CD4-positive, alpha-beta T cell treated with Interleukin-1 beta for 1 hour (primary cell): ENCODE measurements around the gene MFF.
"Not testable (repeated sequence)": the region's sequence is repeated elsewhere in the genome, so short reads cannot be mapped to it uniquely, and the experiment has no call there.

Source experiments
- DNase-seq, 2 donors: peaks; one replicate each; pipeline ENCODE4 v3.0.0-alpha.2; 2020 to 2022

The MFF gene

DNA sequence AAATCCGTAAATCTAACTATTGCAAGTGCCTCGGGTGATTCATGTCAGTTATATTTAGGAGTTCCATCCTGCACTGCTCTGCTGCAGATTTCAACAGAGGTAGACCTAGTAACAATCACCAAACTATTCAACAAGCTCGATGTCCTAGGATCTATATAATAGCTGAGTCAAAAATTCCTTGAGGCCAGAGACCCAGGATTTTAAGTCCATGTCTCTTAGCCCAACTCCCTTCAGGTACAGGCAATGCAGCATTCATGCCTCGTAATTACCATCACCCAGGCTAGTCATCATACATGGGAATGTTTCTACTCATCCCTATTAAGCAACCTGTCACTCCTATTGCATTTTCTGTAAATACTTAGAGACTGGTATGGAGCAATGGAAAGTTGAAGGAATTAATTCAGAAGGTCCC is 53.3 kb downstream of the MFF start:
- DNase-seq, result no peak

DNA sequence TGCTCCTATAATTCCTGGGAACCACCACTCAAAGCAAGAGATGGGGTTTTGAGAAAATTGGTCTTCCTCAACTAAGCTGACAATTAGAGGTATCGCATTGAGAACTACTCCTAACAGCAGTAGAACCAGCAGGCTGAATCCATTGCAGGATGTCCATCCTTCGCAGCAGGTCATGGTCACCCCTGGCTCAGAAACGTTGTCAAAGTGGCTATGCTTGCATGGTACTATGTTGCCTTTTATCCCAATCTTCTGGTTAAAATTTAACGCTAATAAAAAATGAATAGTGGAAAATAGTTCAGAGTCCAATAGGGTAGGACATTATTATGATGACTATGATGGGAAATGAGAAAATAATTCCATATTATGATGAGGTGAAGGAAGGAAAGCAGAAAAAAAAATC is 54.0 kb downstream of the MFF start, which contains the start of gene TM4SF20:
Gene TM4SF20, minus strand, starts transcription at position 212 of the 400 bp plus-strand sequence. Its CDS starts 38 bp downstream, at position 174.
- no peak for DNase-seq

DNA sequence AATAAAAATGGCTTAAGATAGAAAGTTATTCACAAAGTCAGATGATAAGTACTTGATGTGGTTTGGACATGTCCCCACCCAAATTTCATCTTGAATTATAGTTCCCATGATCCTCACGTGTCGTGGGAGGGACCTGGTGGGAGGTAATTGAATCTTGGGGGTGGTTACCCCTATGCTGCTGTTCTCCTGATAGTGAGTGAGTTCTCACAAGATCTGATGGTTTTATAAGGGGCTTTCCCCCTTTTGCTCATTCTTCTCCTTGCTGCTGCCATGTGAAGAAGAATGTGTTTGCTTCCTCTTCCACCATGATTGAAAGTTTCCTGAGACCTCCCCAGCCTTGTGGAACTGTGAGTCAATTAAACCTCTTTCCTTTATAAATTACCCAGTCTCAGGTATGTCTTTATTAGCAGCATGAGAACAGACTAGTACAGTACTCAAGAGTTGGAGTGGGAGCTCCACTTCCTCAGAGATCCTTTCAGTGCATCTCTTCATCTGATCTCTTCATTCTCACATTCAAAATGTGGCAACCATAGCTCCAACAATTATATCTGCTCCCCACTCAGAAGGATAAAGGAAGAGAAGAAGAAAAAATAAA is 57.3 kb downstream of the MFF start:
- DNase-seq, result not testable (repeated sequence)

DNA sequence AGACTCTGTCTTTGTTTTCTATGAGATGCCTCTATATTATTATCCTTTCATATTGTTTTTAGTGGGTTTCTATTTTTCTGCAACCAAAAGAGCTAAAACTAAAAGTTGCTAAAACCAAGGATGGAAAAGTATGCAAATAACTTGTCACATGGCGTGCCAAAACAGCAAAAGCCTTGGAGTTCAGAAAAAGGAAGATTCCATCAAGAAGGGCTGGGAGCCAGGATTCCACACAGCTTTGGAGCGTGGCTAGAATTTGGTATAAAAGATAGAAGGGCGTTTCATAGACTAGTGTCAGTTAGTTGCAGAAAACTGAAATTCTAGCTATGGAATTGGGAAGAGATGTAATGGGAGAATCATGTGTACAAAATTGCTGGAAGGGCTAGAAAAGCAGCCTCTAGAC is 58.6 kb downstream of the MFF start:
- DNase-seq, result no peak

DNA sequence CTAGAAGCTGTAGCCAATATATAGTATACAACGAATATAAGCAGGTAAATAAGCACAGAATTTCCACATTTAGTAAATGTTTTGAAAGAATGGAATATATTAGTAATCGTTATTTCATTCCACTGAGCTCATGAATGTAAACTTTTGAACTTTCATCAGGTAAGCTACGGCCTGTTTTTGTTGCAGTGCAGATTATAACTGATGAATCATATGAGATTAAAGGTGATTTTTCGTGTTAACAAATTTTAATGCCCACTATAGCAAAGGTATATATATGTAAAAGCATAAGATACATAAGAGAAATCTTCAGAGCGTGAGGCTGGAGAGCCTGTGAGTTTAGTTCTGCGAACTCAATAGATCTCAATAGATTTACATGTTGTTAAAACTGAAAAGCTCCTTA is 61.6 kb downstream of the MFF start:
- DNase-seq, result no peak

DNA sequence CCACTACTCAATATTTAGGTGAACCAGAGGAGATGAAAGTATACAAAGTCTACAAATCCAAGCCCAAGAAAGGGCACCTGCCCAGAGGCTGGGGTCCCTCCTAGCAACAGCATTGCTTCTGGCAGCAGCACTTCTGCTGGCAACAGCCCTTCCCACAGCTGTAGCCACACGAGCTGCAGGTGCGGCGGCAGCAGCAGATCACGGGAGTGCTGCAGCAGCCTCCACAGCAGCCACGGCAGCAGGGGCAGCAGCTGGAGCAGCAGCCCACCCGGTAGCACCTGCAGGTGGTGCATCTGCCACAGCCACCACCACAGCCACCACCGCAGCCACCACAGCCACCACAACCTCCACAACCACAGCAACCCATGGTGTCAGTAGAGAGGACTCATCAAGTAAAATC is 62.5 kb downstream of the MFF start, which contains the start of gene SCYGR1:
Gene SCYGR1, minus strand, starts transcription at position 367 of the 400 bp plus-strand sequence. Its CDS starts 0 bp downstream, at position 367.
- peak in 1 of 2 donors; percentile 6 for DNase-seq

DNA sequence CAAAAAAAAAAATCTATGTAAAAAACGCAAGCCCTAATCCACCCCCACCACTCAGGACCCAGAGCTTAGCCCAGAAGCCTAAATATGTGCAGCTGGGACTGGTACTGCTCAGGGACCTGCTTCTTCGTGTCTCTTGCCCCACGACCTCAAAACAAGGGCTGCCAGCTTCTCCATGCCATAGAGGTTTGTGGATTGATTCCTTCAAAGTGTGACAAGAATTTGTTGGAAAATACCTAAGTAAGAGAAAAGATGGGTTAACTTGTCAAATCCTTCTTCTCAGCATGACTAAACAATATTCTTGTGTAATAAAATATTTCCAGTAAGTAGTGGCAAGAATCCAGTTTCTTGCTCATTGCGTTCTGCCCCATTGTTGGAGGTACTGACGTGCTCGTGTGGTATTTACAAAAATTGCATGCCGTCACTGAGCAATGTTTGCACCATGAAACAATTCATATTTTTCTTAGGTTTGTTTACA is 63.5 kb downstream of the MFF start:
- DNase-seq, result no peak

DNA sequence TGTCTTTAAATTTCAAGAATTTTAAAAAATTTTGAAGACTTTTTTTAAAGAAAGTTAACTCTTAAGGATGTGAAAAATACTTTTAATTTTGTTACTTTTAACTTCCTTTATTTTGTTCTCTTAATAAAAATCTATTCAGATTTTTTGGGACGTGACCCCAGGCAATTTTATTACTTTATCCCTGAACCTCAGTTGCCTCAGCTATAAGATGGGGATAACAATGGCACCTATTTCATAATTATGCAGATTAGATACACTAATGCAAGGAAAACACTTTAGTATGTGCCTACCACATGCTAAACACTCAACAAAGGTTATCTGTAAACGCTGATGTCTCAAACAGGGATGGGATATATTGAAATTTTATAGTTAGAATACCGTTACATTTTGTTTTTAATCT is 64.2 kb downstream of the MFF start:
- no peak for DNase-seq

DNA sequence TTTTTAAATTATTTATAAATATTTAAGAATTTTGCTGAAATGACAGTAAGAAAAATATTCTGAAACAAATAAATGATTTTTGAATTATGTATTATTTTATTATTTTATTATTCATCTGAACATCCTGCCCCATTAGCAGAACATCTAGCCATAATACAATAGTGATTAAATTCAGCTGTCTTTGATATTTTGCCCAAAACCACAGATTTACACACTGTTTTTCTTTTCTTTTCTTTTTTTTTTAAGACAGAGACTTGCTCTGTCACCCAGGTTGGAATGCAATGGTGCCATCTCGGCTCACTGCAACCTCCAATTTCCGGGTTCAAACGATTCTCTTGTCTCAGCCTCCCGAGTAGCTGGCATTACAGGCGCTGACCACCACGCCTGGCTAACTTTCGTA is 64.6 kb downstream of the MFF start:
- DNase-seq, result no peak

DNA sequence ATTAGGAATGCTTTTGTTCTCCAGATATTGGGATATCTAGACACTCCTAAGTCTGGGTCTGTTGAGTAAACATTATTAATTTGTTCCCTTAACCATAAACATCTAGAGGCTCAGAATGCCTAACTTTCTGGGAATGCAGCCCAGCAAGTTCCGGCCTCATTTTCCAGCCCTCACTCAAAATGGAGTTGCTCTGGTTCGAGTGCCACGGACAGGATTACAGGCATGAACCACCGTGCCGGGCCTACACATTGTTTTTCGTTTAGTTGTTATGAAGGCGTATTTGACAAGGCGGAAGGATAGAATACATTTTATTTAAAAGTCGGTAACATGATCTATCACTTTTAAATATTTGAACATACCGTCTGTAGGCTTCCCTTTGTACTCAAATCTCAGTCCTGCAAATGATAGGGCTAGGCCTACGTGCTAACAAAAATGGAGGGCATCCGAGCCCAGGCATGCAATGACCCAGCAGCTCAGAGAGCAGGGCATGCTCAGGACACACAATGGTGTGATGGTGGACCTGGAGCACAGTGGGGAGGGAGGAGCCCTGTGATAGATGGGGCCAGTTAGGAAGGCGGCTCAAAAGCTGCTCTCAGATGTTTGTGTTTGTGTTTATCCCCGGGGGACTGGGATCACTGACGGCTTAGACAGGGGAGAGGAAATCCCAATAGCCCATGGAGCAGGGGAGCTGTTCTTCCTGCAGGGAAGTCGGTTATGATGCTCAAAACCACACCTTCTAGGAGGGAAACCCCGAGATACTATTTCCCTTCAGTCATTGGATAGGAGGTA is 65.6 kb downstream of the MFF start:
- DNase-seq, result no peak

DNA sequence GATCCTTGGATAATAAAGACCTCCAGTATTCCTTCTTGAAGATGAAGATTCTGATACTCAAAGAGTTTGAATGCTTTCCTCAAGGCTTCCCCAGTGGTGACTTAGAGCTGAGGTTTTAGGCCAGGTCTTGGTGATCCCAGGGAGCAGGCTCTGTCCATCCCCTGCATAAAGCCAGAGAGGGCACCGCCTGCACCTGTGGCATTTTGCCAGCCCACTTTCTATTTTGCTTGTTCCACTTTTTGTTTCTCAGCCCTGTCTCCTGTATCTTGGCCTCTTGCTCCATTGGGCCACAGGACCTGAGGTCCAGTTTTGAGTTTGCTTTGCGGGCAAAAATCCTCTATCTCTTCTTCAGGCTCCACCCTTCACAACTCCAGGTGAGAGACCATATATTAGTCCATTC is 69.3 kb downstream of the MFF start:
- DNase-seq, result no peak

DNA sequence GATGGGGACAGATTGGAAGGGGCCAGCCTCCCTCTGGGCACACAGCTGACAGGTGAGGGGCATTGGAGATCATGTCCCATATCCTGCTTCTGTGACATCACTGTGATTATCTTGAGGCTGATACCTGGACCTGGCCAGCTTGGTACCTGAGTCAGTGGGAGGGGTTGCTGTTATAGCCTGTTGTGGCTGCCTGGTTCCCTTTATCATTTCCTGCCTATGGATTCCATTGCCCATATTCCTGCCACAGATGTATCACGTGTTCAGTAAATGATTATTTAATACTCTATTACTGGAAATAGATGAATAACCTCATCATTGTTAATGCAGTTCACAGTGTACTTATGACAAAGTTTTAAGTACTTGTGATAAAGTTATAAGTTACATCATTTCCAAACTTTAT is 70.5 kb downstream of the MFF start:
- no peak for DNase-seq

DNA sequence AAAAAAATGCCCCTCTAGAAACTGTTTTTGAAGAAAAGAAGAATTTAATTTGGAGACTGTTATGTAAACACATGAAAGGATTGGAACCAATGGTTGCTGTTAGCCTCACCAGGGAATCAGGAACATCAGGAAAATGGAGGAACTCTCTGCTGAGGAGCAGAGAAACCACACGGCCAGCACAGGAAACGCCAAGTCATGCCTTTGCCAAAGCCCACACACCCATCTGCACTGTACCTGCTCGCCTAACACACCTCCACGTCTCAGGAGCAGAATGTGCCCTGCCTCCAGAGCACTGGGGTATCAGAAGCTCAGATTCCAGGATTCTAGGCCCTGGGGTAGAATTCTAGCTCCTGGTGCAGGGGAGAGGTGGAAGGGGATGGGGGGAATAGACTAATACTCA is 72.5 kb downstream of the MFF start:
- no peak for DNase-seq

DNA sequence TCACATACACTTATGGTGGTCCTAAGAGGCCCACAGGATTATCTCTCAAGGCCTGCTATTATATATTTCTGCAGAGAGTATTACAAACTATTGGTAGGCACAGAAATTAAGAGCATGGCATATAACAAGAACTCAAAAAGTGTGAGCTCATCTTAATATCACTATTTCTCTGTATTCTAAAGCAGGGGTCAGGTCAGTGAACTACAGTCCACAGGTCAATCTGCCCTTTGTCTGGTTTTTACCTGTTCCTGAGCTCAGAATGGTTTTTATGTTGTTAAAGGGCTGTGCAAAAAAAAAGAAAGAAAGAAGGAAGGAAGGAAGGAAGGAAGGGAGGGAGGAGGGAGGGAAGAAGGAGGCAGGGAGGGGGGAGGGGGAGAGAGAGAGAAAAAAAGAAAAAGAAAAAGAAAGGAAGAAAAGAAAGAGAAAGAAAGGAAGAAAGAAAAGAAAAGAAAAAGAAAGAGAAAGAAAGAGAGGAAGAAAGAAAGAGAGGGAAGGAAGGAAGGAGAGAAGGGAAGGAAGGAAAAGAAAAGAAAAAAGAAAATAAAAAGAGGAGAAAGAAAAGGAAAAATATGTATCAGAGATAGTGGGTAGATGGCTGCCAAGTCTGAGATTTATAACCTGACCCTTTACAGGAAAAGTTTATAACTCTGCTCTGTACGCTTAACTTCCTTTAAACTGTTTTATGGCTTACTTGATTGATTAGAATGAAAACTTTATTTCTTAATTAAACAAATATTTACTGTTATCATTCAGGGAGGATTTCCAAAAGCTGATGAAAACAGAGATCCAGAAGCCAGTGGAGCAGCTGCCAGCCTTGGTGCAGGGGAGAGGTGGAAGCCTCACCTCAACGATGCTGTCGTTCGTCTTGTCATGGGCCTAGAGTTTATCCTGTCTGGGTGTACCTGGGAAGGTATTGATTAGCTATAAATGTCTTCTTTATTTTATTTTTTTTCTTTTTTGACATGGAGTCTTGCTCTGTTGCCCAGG is 73.9 kb downstream of the MFF start:
- DNase-seq, result no peak

DNA sequence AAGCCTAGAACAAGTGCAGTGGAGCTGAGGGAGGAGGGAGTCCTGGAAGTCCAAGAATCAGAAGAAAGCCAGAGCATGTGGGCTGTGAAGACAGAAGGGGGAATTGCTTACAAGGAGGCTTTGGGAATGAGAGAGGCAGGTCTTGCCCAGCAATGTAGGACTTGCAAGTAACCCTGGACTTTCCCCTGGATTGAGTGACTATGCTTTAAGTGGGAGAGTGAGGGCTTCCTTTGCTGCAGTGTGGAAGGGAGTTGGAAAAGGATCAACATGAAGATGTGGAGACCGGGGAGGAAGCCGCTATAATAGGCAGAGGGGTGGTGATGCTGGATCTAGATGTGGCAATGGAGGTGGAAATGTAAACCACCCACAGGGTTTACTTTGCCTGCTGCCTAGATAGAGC is 76.5 kb downstream of the MFF start:
- DNase-seq, result no peak

DNA sequence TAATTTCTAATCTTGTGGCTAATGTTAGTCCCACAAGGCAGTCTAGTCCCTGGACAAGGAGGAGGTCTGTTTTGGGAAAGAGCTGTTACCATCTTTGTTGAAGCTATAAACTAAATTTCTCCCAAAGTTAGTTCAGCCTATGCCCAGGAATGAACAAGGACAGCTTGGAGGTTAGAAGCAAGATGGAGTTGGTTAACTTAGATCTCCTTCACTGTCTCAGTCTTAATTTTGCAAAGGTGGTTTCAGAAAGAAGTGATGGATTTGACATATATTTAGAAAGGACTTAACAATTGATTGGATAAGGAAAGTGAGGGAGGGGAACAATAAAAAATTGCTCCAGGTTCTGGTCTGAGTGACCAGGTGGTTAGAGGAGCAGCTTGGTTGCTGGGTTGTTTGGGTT is 77.3 kb downstream of the MFF start:
- DNase-seq, result no peak

DNA sequence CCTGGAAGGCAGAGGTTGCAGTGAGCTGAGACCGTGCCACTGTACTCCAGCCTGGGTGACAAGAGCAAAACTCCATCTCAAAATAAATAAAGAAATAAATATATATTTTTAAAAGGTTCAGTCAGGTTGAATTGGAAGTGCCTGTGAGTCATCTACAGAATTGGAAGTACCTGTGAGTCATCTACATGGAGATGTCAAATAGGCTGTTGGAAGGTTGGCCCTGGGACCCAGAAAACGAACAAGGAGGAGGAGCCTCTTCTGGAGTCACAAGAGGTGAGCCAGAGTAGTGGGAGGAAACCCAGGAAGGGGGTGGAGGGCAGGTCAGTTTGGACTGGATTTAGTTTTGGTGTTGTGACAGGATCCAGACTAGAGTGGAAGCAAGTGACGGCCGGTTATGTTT is 77.9 kb downstream of the MFF start:
- no peak for DNase-seq

DNA sequence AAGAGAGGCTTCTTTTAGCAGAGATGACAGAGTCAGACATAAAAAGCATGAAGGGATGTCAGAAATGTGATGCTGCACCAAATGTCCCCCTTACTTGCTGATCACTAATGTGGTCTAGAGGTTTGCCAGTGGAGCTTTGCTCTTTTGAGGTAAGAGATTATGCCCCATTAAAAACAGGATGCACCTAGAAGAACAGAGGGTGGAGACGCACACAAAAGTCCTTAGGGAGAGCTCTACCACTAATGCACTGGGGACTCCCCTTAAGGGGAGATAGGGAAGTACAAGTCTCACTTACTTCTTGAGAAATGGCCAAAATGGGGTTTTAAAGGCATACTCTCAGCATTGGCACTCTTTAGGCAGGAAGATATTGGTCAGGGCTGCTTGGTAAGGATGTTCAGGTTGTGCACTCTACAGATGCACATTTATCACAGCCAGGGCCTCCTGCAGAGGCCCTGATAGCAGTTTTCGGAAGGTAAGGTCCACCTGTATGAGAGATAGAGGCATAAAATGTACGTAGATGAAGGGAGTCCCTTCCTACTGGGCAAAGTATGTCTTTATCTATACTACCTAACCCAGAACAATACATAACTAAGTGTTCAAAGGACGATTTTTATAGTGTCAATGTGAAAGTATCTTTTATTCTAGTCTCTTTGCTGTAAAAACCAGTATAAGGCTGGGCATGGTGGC is 79.7 kb downstream of the MFF start:
- peak in 1 of 2 donors; percentile 17 for DNase-seq

DNA sequence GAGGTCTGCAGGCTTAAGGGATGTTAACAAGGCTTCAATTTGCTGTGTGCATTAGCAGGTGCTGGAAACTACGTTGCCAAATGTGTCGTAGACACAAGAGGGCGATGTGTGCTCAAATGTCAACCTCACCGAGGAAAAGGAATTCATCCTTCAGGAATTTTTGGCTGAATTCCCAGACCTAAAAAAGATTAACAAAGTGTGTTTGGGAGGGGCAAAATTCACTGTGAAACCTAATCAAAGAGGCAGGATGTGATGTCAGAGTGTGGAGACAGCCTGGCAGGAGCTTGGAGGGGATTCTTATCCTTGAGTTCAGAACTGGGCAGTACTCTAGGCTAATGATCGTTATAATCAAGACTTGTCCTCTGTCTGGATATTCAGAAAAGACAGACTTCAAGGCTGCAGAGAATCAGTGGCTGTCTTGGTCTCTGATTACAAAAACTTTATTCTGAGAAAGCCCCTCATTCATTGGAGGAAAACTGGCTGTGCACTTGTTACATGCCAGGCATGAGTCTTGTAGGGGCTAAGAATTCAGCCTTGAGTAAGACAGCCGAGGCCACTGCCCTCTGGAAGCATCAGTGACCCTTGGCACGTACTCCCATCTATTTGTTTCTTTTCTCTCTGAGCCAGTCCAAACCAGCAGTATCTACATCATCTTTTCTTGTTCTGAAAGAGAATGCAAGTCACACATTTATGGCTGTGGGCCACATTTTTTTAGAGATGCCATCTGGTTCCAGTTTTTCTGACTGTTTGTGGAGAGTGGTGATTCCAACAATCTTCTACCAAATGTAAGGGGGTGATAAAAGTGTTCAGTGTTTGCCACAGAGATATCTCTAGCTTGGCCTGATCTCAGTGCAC is 81.4 kb downstream of the MFF start:
- no peak for DNase-seq
